ENCODE data around the gene CXCL14.
"Not testable (repeated sequence)": the region's sequence is repeated elsewhere in the genome, so short reads cannot be mapped to it uniquely, and the experiment has no call there.

CXCL14 gene

GRCh38 chr5:135543001-135543484 lies 35.7 kb downstream of the CXCL14 start:
- no peak for DNase-seq (ENCODE audit: low read depth)

- DNase-seq (ENCODE audit: low read depth), result no peak
Measured at GRCh38 chr5:135541807-135542502, 36.8 kb downstream of the CXCL14 start.

GRCh38 chr5:135539430-135540005 lies 39.3 kb downstream of the CXCL14 start:
- DNase-seq (ENCODE audit: low read depth), result no peak

GRCh38 chr5:135538261-135538660 lies 40.5 kb downstream of the CXCL14 start:
- DNase-seq (ENCODE audit: low read depth), result no peak

- no peak for DNase-seq (ENCODE audit: low read depth)
Measured at GRCh38 chr5:135537745-135538144, 41.0 kb downstream of the CXCL14 start.

GRCh38 chr5:135537271-135537670 lies 41.5 kb downstream of the CXCL14 start:
- DNase-seq (ENCODE audit: low read depth), result no peak

GRCh38 chr5:135535820-135536801 lies 42.7 kb downstream of the CXCL14 start, which contains the start of gene NEUROG1:
TSS of gene NEUROG1 (minus strand) at chr5:135535964. CDS start at chr5:135535690, 274 bp downstream.
- DNase-seq (ENCODE audit: low read depth), result no peak

GRCh38 chr5:135535420-135535819 lies 43.4 kb downstream of the CXCL14 start:
- DNase-seq (ENCODE audit: low read depth), result no peak

GRCh38 chr5:135534609-135535419 lies 44.0 kb downstream of the CXCL14 start:
- DNase-seq (ENCODE audit: low read depth), result no peak

GRCh38 chr5:135533794-135534193 lies 45.0 kb downstream of the CXCL14 start:
- no peak for DNase-seq (ENCODE audit: low read depth)

GRCh38 chr5:135533334-135533733 lies 45.5 kb downstream of the CXCL14 start:
- DNase-seq (ENCODE audit: low read depth), result no peak

GRCh38 chr5:135529576-135529975 lies 49.2 kb downstream of the CXCL14 start:
- DNase-seq (ENCODE audit: low read depth), result not testable (repeated sequence)

- DNase-seq (ENCODE audit: low read depth), result no peak
Measured at GRCh38 chr5:135526924-135527323, 51.9 kb downstream of the CXCL14 start.

- no peak for DNase-seq (ENCODE audit: low read depth)
Measured at GRCh38 chr5:135521964-135522363, 56.8 kb downstream of the CXCL14 start.

Measured in EH (cell line).